GM23338 (cell line): ENCODE data around the gene HS6ST1.

Experiments
- CREB1 ChIP-seq: fragments of 250-450 bp; sonication (Bioruptor Pico); IDR thresholded peaks from 2 replicates; pipeline ENCODE4 v1.5.0; 2020; ENCODE audit warnings: low read depth, mild to moderate bottlenecking, moderate library complexity
- CTCF ChIP-seq, 2 experiments: fragments of 200-600 bp in 1 of 2; sonication (generic) in 1 of 2; conservative IDR thresholded peaks; 2 replicates each; pipeline versions ENCODE4 v1.5.1 to v1.6.1; 2016 to 2017; ENCODE audit warnings: antibody characterized with exemption in 2 of 2, low read depth in 2 of 2, mild to moderate bottlenecking in 2 of 2, moderate library complexity in 1 of 2
- EZH2 ChIP-seq: fragments of 200-600 bp; sonication (generic); IDR thresholded peaks from one replicate; pipeline ENCODE4 v1.8.0; 2017; ENCODE audit warnings: antibody characterized with exemption, mild to moderate bottlenecking, low read depth; ENCODE audit not compliant: unreplicated experiment
- EZH2phosphoT487 ChIP-seq: fragments of 200-600 bp; sonication (generic); IDR thresholded peaks from one replicate; pipeline ENCODE4 v1.8.1; 2018; ENCODE audit warnings: antibody characterized with exemption; ENCODE audit not compliant: unreplicated experiment
- JUNB ChIP-seq: IDR thresholded peaks from one replicate; pipeline ENCODE4 v1.6.1; 2016; ENCODE audit warnings: antibody characterized with exemption; ENCODE audit not compliant: unreplicated experiment
- POLR2AphosphoS5 ChIP-seq: IDR thresholded peaks from 2 replicates; pipeline ENCODE4 v1.6.1; 2016; ENCODE audit warnings: antibody characterized with exemption, low read depth
- STAT1 ChIP-seq: IDR thresholded peaks from one replicate; pipeline ENCODE4 v1.6.1; 2016; ENCODE audit warnings: antibody characterized with exemption; ENCODE audit not compliant: unreplicated experiment
- ZNF114 ChIP-seq: fragments of 250-450 bp; sonication (Bioruptor Pico); IDR thresholded peaks from 2 replicates; pipeline ENCODE4 v1.5.0; 2020; ENCODE audit warnings: mild to moderate bottlenecking, moderate library complexity
- ZNF331 ChIP-seq: fragments of 250-450 bp; sonication (Bioruptor Pico); IDR thresholded peaks from 2 replicates; pipeline ENCODE4 v1.5.0; 2020; ENCODE audit warnings: low read depth, mild to moderate bottlenecking, moderate library complexity
- TF ChIP-seq, protein P1 (sequence below): IDR thresholded peaks from one replicate; pipeline ENCODE4 v1.6.1; 2018; ENCODE audit warnings: antibody characterized with exemption; ENCODE audit not compliant: unreplicated experiment
- TF ChIP-seq, protein P2 (sequence below): IDR thresholded peaks from 2 replicates; pipeline ENCODE4 v1.6.1; 2016; ENCODE audit warnings: antibody characterized with exemption
- TF ChIP-seq, protein P3 (sequence below): fragments of 250-450 bp; sonication (Bioruptor Pico); IDR thresholded peaks from 2 replicates; pipeline ENCODE4 v1.5.0; 2020; ENCODE audit warnings: mild to moderate bottlenecking, moderate library complexity

DNA sequence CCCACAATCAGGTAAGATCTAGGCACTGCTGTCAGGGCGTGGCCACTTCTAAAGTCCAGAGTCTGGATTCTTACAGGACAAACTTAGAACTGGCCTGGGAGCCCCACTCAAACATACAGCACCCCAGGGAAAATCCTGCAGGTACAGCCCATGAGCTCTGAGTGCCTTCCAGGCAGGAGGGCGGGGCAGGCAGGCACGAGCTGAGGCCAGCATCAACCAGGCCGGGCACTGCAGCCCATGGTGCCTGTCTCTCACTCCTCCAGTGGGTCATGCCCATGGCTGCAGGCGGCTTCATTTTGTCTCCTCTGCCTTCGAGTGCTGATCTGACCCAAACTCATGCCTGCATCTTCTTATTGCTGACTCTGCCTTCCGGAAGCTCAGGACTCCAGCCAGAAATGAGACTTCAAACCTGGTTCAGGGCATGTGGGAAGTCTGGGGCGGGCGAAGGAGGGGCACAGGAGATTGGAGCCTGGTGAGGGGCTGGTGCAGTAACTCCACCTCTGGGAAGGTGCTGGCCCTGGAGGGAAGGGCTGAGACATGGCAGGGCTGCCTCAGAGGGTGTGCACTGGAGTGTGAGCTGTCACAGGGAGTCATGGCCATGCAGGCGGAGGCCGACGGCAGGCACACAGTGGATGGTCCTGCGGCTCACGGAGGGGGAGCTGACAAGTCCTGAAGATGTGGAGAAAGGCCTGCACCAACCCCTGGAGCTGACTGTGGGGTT lies 40.5 kb downstream of the HS6ST1 start:
- TF ChIP-seq CTCF (conservative IDR thresholded peaks at IDR 0.05; ENCODE audit: low read depth in 2 of 2) (no peak), EZH2phosphoT487 (no peak), CREB1 (CRISPR knock-in tag) (no peak), JUNB (no peak), POLR2AphosphoS5 (no peak), EZH2 (no peak), STAT1 (no peak), ZNF114 (CRISPR knock-in tag) (no peak), ZNF331 (CRISPR knock-in tag) (no peak)
- TF ChIP-seq, protein P1, sequence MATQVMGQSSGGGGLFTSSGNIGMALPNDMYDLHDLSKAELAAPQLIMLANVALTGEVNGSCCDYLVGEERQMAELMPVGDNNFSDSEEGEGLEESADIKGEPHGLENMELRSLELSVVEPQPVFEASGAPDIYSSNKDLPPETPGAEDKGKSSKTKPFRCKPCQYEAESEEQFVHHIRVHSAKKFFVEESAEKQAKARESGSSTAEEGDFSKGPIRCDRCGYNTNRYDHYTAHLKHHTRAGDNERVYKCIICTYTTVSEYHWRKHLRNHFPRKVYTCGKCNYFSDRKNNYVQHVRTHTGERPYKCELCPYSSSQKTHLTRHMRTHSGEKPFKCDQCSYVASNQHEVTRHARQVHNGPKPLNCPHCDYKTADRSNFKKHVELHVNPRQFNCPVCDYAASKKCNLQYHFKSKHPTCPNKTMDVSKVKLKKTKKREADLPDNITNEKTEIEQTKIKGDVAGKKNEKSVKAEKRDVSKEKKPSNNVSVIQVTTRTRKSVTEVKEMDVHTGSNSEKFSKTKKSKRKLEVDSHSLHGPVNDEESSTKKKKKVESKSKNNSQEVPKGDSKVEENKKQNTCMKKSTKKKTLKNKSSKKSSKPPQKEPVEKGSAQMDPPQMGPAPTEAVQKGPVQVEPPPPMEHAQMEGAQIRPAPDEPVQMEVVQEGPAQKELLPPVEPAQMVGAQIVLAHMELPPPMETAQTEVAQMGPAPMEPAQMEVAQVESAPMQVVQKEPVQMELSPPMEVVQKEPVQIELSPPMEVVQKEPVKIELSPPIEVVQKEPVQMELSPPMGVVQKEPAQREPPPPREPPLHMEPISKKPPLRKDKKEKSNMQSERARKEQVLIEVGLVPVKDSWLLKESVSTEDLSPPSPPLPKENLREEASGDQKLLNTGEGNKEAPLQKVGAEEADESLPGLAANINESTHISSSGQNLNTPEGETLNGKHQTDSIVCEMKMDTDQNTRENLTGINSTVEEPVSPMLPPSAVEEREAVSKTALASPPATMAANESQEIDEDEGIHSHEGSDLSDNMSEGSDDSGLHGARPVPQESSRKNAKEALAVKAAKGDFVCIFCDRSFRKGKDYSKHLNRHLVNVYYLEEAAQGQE, result no peak
- TF ChIP-seq, protein P2, sequence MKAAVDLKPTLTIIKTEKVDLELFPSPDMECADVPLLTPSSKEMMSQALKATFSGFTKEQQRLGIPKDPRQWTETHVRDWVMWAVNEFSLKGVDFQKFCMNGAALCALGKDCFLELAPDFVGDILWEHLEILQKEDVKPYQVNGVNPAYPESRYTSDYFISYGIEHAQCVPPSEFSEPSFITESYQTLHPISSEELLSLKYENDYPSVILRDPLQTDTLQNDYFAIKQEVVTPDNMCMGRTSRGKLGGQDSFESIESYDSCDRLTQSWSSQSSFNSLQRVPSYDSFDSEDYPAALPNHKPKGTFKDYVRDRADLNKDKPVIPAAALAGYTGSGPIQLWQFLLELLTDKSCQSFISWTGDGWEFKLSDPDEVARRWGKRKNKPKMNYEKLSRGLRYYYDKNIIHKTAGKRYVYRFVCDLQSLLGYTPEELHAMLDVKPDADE, result no peak
- TF ChIP-seq, protein P3, sequence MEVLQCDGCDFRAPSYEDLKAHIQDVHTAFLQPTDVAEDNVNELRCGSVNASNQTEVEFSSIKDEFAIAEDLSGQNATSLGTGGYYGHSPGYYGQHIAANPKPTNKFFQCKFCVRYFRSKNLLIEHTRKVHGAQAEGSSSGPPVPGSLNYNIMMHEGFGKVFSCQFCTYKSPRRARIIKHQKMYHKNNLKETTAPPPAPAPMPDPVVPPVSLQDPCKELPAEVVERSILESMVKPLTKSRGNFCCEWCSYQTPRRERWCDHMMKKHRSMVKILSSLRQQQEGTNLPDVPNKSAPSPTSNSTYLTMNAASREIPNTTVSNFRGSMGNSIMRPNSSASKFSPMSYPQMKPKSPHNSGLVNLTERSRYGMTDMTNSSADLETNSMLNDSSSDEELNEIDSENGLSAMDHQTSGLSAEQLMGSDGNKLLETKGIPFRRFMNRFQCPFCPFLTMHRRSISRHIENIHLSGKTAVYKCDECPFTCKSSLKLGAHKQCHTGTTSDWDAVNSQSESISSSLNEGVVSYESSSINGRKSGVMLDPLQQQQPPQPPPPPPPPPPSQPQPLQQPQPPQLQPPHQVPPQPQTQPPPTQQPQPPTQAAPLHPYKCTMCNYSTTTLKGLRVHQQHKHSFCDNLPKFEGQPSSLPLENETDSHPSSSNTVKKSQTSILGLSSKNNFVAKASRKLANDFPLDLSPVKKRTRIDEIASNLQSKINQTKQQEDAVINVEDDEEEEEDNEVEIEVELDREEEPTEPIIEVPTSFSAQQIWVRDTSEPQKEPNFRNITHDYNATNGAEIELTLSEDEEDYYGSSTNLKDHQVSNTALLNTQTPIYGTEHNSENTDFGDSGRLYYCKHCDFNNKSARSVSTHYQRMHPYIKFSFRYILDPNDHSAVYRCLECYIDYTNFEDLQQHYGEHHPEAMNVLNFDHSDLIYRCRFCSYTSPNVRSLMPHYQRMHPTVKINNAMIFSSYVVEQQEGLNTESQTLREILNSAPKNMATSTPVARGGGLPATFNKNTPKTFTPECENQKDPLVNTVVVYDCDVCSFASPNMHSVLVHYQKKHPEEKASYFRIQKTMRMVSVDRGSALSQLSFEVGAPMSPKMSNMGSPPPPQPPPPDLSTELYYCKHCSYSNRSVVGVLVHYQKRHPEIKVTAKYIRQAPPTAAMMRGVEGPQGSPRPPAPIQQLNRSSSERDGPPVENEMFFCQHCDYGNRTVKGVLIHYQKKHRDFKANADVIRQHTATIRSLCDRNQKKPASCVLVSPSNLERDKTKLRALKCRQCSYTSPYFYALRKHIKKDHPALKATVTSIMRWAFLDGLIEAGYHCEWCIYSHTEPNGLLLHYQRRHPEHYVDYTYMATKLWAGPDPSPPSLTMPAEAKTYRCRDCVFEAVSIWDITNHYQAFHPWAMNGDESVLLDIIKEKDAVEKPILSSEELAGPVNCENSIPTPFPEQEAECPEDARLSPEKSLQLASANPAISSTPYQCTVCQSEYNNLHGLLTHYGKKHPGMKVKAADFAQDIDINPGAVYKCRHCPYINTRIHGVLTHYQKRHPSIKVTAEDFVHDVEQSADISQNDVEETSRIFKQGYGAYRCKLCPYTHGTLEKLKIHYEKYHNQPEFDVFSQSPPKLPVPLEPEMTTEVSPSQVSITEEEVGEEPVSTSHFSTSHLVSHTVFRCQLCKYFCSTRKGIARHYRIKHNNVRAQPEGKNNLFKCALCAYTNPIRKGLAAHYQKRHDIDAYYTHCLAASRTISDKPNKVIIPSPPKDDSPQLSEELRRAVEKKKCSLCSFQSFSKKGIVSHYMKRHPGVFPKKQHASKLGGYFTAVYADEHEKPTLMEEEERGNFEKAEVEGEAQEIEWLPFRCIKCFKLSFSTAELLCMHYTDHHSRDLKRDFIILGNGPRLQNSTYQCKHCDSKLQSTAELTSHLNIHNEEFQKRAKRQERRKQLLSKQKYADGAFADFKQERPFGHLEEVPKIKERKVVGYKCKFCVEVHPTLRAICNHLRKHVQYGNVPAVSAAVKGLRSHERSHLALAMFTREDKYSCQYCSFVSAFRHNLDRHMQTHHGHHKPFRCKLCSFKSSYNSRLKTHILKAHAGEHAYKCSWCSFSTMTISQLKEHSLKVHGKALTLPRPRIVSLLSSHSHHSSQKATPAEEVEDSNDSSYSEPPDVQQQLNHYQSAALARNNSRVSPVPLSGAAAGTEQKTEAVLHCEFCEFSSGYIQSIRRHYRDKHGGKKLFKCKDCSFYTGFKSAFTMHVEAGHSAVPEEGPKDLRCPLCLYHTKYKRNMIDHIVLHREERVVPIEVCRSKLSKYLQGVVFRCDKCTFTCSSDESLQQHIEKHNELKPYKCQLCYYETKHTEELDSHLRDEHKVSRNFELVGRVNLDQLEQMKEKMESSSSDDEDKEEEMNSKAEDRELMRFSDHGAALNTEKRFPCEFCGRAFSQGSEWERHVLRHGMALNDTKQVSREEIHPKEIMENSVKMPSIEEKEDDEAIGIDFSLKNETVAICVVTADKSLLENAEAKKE (CRISPR knock-in tag), result no peak
